A204.1 (cell line): ENCODE results near the gene SGCG.
"Not testable (repeated sequence)": the region's sequence is repeated elsewhere in the genome, so short reads cannot be mapped to it uniquely, and the experiment has no call there.

ENCODE experiments used
- FAIRE-seq: peaks from 2 replicates; lab custom pipeline; 2012; peaks lifted over from hg19 to GRCh38; lab: Jason Lieb, UNC

SGCG gene

GRCh38 chr13:23212671-23213070, 31.9 kb downstream of the SGCG start:
- FAIRE-seq: no peak

DNA sequence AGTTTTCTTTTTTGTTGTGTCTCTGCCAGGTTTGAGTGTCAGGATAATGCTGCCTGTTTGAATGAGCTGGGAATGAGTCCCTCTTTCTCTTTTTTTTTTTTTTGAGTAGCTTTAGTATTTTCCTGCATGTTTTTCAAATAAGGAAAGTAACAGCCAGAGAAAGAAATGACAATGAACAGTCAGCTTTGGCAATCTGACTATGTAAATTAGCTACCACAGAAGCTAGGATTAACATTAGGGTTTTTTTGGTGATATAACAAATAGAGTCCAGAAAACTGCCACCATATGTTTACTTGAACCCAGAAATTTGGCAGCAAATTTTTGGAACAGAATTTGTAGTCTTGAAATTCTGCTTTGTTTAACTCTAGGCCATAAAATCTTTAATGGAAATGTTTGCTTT, 50.5 kb downstream of the SGCG start:
- FAIRE-seq: no peak

GRCh38 chr13:23235994-23236393, 55.2 kb downstream of the SGCG start:
- FAIRE-seq: no peak

DNA sequence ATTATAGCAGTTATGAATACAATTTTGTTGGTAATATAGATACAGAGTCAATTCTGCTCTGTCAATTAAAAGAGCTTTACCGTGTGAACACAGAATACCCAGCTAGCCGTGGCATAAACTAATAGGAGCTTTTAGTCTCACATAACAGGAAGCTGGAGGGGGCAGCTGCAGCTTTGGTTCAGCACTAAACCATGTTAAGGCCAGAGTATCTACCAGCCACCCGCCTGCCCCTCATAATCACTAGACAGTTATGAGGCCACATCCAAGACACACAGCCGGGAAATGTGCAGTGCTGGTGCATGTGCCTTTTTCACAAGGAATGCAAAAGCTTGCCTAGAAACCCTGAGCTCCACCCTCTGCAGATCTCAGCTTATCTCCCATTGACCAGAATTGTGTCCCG, 62.3 kb downstream of the SGCG start:
- no peak for FAIRE-seq

GRCh38 chr13:23248410-23248809, 67.6 kb downstream of the SGCG start:
- not testable (repeated sequence) for FAIRE-seq

- FAIRE-seq: no peak
These were observed 73.7 kb downstream of the SGCG start for GRCh38 chr13:23254506-23254905.

DNA sequence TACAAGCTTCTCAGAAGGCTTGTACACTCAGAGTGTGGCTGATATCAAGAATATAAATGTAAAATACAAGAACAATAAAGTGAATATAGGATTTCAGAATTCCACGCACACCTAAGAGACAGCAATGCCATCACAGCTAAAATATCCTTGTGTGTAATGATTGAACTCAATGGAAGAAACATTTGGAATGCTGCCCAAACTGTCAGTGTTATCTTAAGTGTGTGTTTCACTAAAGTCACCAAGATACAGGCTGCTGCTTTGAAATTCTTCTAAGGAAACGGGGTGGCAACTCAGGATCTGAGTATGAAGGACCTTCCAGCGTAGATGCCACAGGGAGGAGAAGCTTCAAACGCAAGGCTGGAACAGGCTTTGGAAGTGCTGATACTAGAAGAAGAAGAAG, 86.8 kb downstream of the SGCG start:
- FAIRE-seq: no peak

- no peak for FAIRE-seq
These were observed 87.7 kb downstream of the SGCG start for GRCh38 chr13:23268441-23268840.

GRCh38 chr13:23271331-23271730, 90.6 kb downstream of the SGCG start:
- no peak for FAIRE-seq

GRCh38 chr13:23273498-23273897, 92.7 kb downstream of the SGCG start:
- no peak for FAIRE-seq

- FAIRE-seq: no peak
These were observed 98.5 kb downstream of the SGCG start for GRCh38 chr13:23279321-23279720.

GRCh38 chr13:23288564-23288963, 107.8 kb downstream of the SGCG start:
- FAIRE-seq: no peak

DNA sequence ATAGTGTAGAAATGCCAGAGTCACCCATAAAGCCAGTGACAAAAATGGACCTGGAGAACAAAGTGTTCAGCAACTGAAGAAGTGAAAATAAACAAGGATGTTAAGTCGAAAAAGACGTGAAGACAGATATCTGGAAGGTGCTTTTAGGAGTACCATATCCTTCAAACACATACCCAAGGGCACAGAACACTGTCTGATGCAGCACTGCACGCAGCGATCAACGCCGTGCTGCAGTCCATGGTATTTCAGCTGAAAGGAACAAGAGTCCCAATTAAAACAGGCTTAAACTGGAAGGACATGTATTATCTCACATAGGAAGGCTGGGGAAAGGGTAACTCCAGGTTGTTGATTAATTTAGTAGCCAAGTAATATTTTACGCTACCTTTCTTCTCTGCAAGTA, 108.2 kb downstream of the SGCG start:
- no peak for FAIRE-seq

GRCh38 chr13:23289917-23290357, 109.2 kb downstream of the SGCG start:
- FAIRE-seq: no peak

GRCh38 chr13:23292586-23292985, 111.8 kb downstream of the SGCG start:
- no peak for FAIRE-seq

GRCh38 chr13:23314837-23315236, 134.1 kb downstream of the SGCG start:
- FAIRE-seq: not testable (repeated sequence)

DNA sequence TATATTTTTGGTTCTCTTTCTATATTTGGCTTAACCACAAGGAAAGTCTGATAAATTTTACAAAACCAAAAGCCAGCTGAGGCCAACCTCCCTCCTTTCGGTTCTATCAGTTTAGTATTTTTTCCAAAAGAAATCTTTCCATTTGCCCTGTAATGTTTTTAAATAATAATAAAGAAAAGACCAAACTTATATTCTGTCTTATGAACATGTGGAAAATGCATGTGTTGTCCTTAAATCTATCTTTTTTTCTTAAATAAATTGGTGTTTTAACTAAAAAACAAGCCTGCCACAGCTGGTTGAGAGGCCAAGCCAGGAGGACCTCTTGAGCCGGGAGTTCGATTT, 139.1 kb downstream of the SGCG start:
- FAIRE-seq: no peak

GRCh38 chr13:23320926-23321534, 140.3 kb downstream of the SGCG start:
- no peak for FAIRE-seq

- FAIRE-seq: no peak
These were observed 140.9 kb downstream of the SGCG start for GRCh38 chr13:23321535-23322241.

GRCh38 chr13:23322353-23323336, 141.9 kb downstream of the SGCG start:
- FAIRE-seq: no peak

DNA sequence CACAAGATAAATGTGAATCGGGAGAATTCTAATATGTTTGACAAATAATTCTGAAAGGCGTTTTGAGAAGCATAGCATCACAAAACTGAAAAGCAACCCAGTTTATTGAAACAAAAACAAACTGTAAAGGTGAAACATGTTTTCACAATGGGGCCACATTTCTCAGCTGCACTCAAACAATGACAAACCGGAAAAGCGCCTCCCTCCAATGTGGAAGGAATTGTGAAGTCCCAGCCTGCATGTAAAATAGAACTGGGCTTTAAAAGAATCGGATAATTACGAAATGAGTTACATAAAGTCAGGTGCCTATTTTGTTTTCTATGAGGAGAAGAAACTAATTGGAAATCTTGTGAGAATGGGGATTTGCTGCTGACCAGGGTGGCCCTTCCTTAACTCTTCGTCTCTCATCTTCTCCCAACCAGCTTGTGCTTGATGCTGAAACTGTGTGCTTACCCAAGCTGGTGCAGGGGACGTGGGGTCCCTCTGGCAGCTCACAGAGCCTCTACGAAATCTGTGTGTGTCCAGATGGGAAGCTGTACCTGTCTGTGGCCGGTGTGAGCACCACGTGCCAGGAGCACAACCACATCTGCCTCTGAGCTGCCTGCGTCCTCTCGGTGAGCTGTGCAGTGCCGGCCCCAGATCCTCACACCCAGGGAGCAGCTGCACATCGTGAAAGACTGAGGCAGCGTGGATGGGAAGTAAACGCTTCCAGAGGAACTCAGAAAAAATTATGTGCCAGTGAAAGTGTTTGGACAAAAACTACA, 143.3 kb downstream of the SGCG start:
- no peak for FAIRE-seq

GRCh38 chr13:23325191-23325590, 144.4 kb downstream of the SGCG start:
- FAIRE-seq: no peak
